ENCODE measurements around the gene BOD1. TPM values are rescaled to one million over a fixed set of nuclear protein-coding genes. Genes with fewer than 3 reads are reported as not detected.

The BOD1 gene
- total RNA-seq, 1 donor from 2014 or later = 46.4 TPM

- DNase-seq (ENCODE audit: missing footprints) (no peak), ATAC-seq (no peak)
- intact Hi-C loops (cut with DNase I) = no loop called here
These were observed 50.9 kb downstream of the BOD1 start for GRCh38 chr5:173565491-173566072.

- ATAC-seq (no peak), DNase-seq (ENCODE audit: missing footprints) (no peak)
- intact Hi-C loops (cut with DNase I) = no loop called here
These were observed 52.3 kb downstream of the BOD1 start for GRCh38 chr5:173564106-173564505.

GRCh38 chr5:173563246-173563645 lies 53.2 kb downstream of the BOD1 start:
- intact Hi-C loops (cut with DNase I) = no loop called here
- ATAC-seq = no peak
- DNase-seq (ENCODE audit: missing footprints) = no peak

GRCh38 chr5:173562451-173562850 lies 54.0 kb downstream of the BOD1 start:
- ATAC-seq (no peak), DNase-seq (ENCODE audit: missing footprints) (no peak)
- intact Hi-C loops (cut with DNase I) = no loop called here

Measured in Right ventricle myocardium inferior (tissue), 1 donor.